Astrocyte of the spinal cord (primary cell): ENCODE results near the gene CAMK1.

Experiments used
- DNase-seq: peaks from one replicate; pipeline ENCODE4 v3.0.0; 2011; ENCODE audit warnings: low read depth, low spot score
- H3K4me3 ChIP-seq: 2 replicates; pipeline ENCODE4 v1.5.1; 2011; ENCODE audit warnings: low read depth, mild to moderate bottlenecking, low read length, moderate library complexity
- in situ Hi-C: cut with HindIII; loops from 2 replicates; pipeline ENCODE4 v1.10.0; 2017; ENCODE audit warnings: low sequenced_read_pairs
- TF ChIP-seq, protein P1 (sequence below): IDR thresholded peaks from 2 replicates; pipeline ENCODE4 v1.5.1; 2012; ENCODE audit warnings: low read depth, mild to moderate bottlenecking, low read length, inconsistent platforms

Gene CAMK1

GRCh38 chr3:9794400-9794799, 24.7 kb upstream of the CAMK1 start:
- H3K4me3 ChIP-seq: no peak overlapping the region
- no peak for DNase-seq
- in situ Hi-C loops: no loop called here
- TF ChIP-seq, protein P1, sequence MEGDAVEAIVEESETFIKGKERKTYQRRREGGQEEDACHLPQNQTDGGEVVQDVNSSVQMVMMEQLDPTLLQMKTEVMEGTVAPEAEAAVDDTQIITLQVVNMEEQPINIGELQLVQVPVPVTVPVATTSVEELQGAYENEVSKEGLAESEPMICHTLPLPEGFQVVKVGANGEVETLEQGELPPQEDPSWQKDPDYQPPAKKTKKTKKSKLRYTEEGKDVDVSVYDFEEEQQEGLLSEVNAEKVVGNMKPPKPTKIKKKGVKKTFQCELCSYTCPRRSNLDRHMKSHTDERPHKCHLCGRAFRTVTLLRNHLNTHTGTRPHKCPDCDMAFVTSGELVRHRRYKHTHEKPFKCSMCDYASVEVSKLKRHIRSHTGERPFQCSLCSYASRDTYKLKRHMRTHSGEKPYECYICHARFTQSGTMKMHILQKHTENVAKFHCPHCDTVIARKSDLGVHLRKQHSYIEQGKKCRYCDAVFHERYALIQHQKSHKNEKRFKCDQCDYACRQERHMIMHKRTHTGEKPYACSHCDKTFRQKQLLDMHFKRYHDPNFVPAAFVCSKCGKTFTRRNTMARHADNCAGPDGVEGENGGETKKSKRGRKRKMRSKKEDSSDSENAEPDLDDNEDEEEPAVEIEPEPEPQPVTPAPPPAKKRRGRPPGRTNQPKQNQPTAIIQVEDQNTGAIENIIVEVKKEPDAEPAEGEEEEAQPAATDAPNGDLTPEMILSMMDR: no peak

GRCh38 chr3:9793161-9793781, 23.5 kb upstream of the CAMK1 start:
- TF ChIP-seq, protein P1: no peak
- DNase-seq: peak; percentile 27
- in situ Hi-C loops: no loop called here
- H3K4me3 ChIP-seq: peak overlapping the region; percentile 91

DNA sequence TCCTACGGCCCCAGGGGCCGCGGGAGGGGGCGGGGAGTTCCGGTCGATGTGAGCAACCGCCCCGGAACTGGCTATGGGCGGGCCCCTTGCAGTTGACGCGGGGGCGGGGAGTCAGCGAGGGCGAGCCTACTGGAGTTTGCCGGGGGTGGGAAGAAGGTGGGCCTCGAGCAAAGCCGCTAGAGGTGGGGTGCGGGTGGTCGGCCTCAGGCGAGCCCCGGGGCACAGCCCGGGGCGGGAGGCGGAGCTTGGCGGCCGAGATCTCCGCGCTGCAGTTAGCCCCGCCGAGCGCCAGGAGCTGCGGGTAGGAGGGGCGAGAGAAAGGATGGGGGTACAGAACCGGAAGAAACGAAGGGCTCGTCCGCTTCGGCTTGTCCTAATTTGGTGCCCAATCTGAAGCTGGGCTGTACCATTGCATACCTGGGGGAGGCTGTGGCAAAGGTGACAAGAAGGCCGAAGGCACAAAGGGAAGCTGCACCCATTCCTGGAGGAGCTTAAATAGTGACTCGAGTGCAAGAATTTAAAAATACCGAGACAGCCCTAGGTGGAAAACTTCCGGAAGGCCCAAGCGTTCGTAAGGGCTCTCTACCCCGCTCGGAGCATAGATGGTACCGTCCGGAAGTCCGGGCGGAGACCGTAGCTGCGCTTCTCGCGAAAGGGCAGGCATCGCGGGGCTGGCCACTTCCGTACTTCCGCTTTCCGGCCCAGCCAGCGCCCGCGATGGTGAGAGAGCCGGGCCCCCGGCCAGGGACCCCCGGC, 22.8 kb upstream of the CAMK1 start, which contains the start of the genes ARPC4 and TADA3:
TSS of gene ARPC4 (plus strand) at position 678 of the 756 bp plus-strand sequence. CDS start at position 718, 40 bp downstream.
TSS of gene TADA3 (minus strand) at position 69 of the 756 bp plus-strand sequence. CDS start 1,007 bp downstream, outside the sequence.
- H3K4me3 ChIP-seq: peak within 1 kb of the TSS; percentile 91
- TF ChIP-seq, protein P1: no peak
- DNase-seq: peak; percentile 98
- in situ Hi-C loops: no loop called here

- in situ Hi-C loops: no loop called here
- H3K4me3 ChIP-seq: peak overlapping the region; percentile 91
- TF ChIP-seq, protein P1: no peak
- DNase-seq: no peak
Observed at GRCh38 chr3:9791790-9792404, 22.1 kb upstream of the CAMK1 start.

GRCh38 chr3:9791127-9791526, 21.4 kb upstream of the CAMK1 start:
- in situ Hi-C loops: no loop called here
- DNase-seq: no peak
- no peak overlapping the region for H3K4me3 ChIP-seq
- TF ChIP-seq, protein P1: no peak

DNA sequence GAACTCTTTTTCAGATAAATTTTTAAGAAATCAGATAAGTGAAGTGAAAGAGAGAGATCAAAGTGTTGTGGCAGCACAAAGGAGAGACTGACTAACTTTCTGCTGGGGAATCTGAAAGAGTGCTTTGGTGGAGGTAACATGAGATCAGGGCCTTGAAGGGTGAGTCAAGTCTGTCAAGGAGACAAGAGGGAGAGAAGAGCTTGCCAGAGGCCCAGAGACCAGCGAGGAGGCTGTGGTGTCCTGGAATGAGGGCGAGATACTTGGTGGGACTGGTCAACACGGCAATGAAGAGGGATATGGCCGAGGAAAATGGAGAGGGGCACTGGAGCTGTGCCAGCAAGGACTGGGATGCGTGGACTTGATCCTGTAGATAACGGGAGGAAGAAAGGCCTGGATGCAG, 18.0 kb upstream of the CAMK1 start:
- DNase-seq: no peak
- H3K4me3 ChIP-seq: no peak overlapping the region
- in situ Hi-C loops: no loop called here
- TF ChIP-seq, protein P1: no peak
